Measurements from ENCODE around the gene FBLN7.

DNA sequence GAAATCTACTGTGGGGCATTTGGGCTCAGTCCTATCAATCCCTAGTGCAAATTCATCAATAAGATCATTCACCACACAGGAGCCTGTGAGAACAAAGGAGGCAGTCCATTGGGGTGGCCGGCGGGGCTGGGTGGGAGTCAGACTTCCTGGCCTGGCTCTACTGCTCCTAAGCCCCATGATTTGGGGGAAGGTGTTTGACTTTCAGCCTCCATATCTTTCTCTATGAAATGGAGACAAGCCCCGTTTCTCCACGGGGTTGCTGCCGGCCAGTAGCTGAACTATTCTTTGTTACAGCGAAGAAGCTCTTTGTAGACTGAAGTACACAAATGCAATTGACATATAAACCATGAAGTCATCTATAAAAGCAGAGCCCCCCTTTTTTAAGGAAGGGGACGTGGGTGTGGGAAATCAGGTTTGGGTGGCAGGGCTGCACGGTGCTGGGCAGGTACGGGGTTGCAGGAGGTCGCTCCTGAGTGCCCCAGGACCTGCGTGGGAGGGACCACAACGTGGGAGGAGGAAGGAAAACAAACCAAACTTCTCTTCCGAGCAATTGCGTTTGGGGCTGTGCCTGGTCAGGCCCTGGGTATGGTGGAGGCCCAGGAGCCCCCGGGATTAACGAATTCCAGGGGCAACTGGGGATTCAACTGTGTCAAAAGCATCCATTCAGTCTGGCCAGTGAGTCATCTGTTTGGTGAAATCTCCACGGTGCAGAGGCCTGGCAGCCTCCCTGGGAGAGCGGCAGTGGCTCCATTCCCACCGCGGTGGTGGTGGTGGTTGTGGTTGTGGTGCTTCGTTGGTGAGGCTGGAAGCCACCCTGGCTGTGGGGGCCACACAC lies 18.2 kb downstream of the FBLN7 start:
- no peak for TF ChIP-seq EZH2 (IDR thresholded peaks at IDR 0.05; ENCODE audit: borderline replicate concordance, low read depth, low read length, poor library complexity, severe bottlenecking)
- TF ChIP-seq, protein P1, sequence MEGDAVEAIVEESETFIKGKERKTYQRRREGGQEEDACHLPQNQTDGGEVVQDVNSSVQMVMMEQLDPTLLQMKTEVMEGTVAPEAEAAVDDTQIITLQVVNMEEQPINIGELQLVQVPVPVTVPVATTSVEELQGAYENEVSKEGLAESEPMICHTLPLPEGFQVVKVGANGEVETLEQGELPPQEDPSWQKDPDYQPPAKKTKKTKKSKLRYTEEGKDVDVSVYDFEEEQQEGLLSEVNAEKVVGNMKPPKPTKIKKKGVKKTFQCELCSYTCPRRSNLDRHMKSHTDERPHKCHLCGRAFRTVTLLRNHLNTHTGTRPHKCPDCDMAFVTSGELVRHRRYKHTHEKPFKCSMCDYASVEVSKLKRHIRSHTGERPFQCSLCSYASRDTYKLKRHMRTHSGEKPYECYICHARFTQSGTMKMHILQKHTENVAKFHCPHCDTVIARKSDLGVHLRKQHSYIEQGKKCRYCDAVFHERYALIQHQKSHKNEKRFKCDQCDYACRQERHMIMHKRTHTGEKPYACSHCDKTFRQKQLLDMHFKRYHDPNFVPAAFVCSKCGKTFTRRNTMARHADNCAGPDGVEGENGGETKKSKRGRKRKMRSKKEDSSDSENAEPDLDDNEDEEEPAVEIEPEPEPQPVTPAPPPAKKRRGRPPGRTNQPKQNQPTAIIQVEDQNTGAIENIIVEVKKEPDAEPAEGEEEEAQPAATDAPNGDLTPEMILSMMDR (conservative IDR thresholded peaks at IDR 0.05; ENCODE audit: low read depth, low read length): no peak
